NT2/D1 (cell line): ENCODE data around the gene ADGRE1.

Experiments
- YY1 ChIP-seq: IDR thresholded peaks from 2 replicates; pipeline ENCODE4 v1.6.1; 2011; ENCODE audit not compliant: insufficient read length, insufficient read depth
- ZNF274 ChIP-seq: IDR thresholded peaks from 2 replicates; pipeline ENCODE4 v1.6.1; 2011; ENCODE audit warnings: mild to moderate bottlenecking, low read depth, low read length

DNA sequence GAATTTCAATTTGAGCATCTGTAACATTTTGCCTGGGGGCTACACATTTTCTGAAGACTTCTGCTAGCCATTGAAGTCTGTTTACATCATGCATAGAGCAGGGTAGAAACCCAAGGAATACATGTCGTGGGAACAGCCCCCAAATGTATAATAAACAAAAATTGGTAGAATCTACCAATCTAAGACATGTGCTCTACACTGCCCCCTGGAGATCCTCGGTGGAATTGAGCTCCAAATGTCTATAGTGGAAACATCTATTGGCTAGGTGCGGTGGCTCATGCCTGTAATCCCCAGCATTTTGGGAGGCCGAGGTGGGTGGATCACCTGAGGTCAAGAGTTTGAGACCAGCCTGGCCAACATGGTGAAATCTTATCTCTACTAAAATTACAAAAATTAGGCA, 76.6 kb downstream of the ADGRE1 start:
- TF ChIP-seq YY1 (no peak), ZNF274 (no peak)
